Hepatocyte (in vitro differentiated cells): ENCODE data around the gene PTPN14.

Experiments used
- EZH2 ChIP-seq: fragments of 200-600 bp; sonication (generic); IDR thresholded peaks from 2 replicates; pipeline ENCODE4 v1.6.1; 2016; ENCODE audit warnings: antibody characterized with exemption, mild to moderate bottlenecking, borderline replicate concordance
- EZH2phosphoT487 ChIP-seq: fragments of 200-600 bp; sonication (generic); IDR thresholded peaks from one replicate; pipeline ENCODE4 v1.6.1; 2018; ENCODE audit warnings: antibody characterized with exemption, mild to moderate bottlenecking, low read depth, moderate library complexity; ENCODE audit not compliant: unreplicated experiment, severe bottlenecking
- TF ChIP-seq, protein P1 (sequence below): fragments of 200-600 bp; sonication (generic); IDR thresholded peaks from 2 replicates; pipeline ENCODE4 v1.5.1; 2016; ENCODE audit warnings: antibody characterized with exemption, mild to moderate bottlenecking; ENCODE audit not compliant: poor library complexity

DNA sequence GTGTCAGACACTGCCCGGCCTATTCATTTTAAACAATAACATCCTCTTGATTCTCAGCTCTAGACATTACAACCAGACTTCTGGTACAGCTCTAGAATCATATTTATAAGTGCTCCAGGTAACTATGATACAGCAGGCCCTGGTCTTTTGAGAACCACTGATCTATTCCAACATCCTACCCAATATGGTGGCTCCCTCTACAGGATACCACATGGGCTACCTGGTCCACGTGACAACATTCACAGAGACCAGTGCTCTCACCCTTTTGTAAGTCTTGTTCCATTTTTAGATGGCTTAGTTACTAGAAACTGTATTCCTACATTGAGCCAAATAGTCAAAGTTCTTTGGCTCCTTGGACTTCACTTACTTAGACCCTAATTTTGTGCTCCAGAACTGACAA, 102.9 kb downstream of the PTPN14 start:
- TF ChIP-seq, protein P1, sequence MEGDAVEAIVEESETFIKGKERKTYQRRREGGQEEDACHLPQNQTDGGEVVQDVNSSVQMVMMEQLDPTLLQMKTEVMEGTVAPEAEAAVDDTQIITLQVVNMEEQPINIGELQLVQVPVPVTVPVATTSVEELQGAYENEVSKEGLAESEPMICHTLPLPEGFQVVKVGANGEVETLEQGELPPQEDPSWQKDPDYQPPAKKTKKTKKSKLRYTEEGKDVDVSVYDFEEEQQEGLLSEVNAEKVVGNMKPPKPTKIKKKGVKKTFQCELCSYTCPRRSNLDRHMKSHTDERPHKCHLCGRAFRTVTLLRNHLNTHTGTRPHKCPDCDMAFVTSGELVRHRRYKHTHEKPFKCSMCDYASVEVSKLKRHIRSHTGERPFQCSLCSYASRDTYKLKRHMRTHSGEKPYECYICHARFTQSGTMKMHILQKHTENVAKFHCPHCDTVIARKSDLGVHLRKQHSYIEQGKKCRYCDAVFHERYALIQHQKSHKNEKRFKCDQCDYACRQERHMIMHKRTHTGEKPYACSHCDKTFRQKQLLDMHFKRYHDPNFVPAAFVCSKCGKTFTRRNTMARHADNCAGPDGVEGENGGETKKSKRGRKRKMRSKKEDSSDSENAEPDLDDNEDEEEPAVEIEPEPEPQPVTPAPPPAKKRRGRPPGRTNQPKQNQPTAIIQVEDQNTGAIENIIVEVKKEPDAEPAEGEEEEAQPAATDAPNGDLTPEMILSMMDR: no peak
- TF ChIP-seq EZH2 (no peak), EZH2phosphoT487 (no peak)
